Measurements from ENCODE around the gene FAM209B. TPM values are rescaled to one million over a fixed set of nuclear protein-coding genes. Genes with fewer than 3 reads are reported as not detected.
"Not testable (repeated sequence)": the region's sequence is repeated elsewhere in the genome, so short reads cannot be mapped to it uniquely, and the experiment has no call there.

Gene FAM209B
- total and polyA plus RNA-seq, 8 donors, result 0.75 to 0.78 TPM; not detected in 6

GRCh38 chr20:56518126-56518525 lies 14.9 kb upstream of the FAM209B start:
- Histone ChIP-seq H3K4me1 (peaks cover 0 to 20% (median 0%) of the 10 kb centered on the region in 4 donors), H3K27ac (no peak overlapping the region), H3K36me3 (peaks cover 48 to 86% (median 78%) of the 10 kb centered on the region in 4 donors), H3K27me3 (no peaks in the 10 kb centered on the region), H3K9me3 (peaks cover 14 to 31% (median 28%) of the 10 kb centered on the region in 4 donors), H3K4me3 (no peak overlapping the region)
- WGBS, 5 donors, result 87 to 99% (median 98%) methylated on average over 12 to 14 of the region's 14 CpGs
- DNase-seq, result no peak
- TF ChIP-seq POLR2AphosphoS5 (IDR thresholded peaks at IDR 0.05), result no peak
- intact Hi-C loops (cut with DNase I; ENCODE audit: low total_unique reads), result no loop called here

- H3K9me3 ChIP-seq, result peaks cover 14 to 31% (median 28%) of the 10 kb centered on the region in 4 donors
- intact Hi-C loops (cut with DNase I; ENCODE audit: low total_unique reads), result no loop called here
- H3K4me3 ChIP-seq, result no peak overlapping the region
- H3K4me1 ChIP-seq, result peaks cover 0 to 20% (median 0%) of the 10 kb centered on the region in 4 donors
- H3K27me3 ChIP-seq, result no peaks in the 10 kb centered on the region
- 93 to 97% (median 96%) methylated on average over 10 of the region's 10 CpGs for WGBS, 5 donors
- no peak for DNase-seq
- TF ChIP-seq POLR2A (IDR thresholded peaks at IDR 0.05), result no peak
- TF ChIP-seq EP300 (IDR thresholded peaks at IDR 0.05), result no peak
- no peak for TF ChIP-seq CTCF (IDR thresholded peaks at IDR 0.05)
- H3K36me3 ChIP-seq, result peaks cover 41 to 78% (median 71%) of the 10 kb centered on the region in 4 donors
- no peak overlapping the region for H3K27ac ChIP-seq
Measured at GRCh38 chr20:56518721-56519398, 14.2 kb upstream of the FAM209B start.

- Histone ChIP-seq H3K36me3 (peaks cover 40 to 72% (median 64%) of the 10 kb centered on the region in 4 donors), H3K9me3 (peaks cover 14 to 31% (median 28%) of the 10 kb centered on the region in 4 donors), H3K4me3 (no peak overlapping the region), H3K4me1 (peaks cover 0 to 20% (median 0%) of the 10 kb centered on the region in 4 donors), H3K27me3 (no peaks in the 10 kb centered on the region), H3K27ac (no peak overlapping the region)
- DNase-seq, result no peak
- TF ChIP-seq EP300 (IDR thresholded peaks at IDR 0.05) (no peak), CTCF (IDR thresholded peaks at IDR 0.05) (no peak), POLR2AphosphoS5 (IDR thresholded peaks at IDR 0.05) (no peak), POLR2A (IDR thresholded peaks at IDR 0.05) (no peak)
- WGBS, 5 donors, result 98 to 100% (median 99%) methylated on average over 10 of the region's 10 CpGs
- intact Hi-C loops (cut with DNase I; ENCODE audit: low total_unique reads), result no loop called here
Measured at GRCh38 chr20:56519551-56519950, 13.5 kb upstream of the FAM209B start.

DNA sequence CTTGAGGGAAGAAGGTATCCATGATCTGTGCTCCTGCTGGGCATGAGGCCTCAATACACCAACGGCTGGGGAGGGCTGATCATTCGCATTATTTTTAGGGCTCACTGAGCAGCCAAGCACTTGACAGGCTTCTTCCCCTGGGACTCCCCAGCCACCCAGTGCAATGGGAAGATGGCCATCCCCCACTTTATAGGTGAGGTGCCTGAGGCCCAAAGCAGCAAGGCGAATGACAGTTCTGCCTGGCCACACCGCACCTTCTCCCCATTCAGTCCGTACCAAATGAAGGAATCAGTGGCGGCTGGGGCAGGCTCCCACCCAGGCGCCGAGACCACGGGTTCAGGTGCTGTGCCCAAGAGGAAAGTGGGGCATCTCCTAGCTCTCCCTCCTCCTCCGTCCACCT lies 12.9 kb upstream of the FAM209B start:
- WGBS, 5 donors, result 98 to 100% (median 99%) methylated on average over 10 of the region's 10 CpGs
- intact Hi-C loops (cut with DNase I; ENCODE audit: low total_unique reads), result no loop called here
- H3K9me3 ChIP-seq, result peaks cover 14 to 31% (median 28%) of the 10 kb centered on the region in 4 donors

DNA sequence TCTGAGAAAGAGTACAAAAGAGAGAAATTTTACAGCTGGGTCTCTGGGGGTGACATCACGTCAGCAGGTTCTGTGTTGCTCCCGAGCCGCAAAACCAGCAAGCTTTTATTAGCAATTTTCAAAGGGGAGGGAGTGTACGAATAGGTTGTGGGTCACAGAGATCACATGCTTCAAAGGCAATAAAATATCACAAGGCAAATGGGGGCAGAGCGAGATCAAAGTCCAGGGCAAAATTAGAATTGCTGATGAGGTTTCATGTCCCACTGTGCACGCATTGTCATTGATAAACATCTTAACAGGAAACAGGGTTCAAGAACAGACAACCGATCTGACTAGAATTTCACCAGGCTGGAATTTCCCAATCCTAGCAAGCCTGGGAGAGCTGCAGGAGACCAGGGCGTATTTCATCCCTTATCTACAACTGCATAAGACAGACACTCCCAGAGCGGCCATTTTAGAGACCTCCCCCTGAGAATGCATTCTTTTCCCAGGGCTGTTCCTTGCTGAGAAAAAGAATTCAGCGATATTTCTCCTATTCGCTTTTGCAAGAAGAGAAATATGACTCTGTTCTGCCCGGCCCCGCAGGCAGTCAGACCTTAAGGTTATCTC lies 12.2 kb upstream of the FAM209B start:
- intact Hi-C loops (cut with DNase I; ENCODE audit: low total_unique reads), result not testable (repeated sequence)
- 94 to 98% (median 97%) methylated on average over 12 to 13 of the region's 13 CpGs for WGBS, 5 donors

More for the DNA sequence above, 12.9 kb upstream of the FAM209B start:
- Histone ChIP-seq H3K4me1 (peaks cover 0 to 19% (median 0%) of the 10 kb centered on the region in 4 donors), H3K27me3 (no peaks in the 10 kb centered on the region), H3K4me3 (no peak overlapping the region), H3K36me3 (peaks cover 40 to 66% (median 58%) of the 10 kb centered on the region in 4 donors), H3K27ac (no peak overlapping the region)
- TF ChIP-seq POLR2A (IDR thresholded peaks at IDR 0.05), result no peak
- no peak for TF ChIP-seq EP300 (IDR thresholded peaks at IDR 0.05)
- TF ChIP-seq CTCF (IDR thresholded peaks at IDR 0.05), result no peak
- no peak for TF ChIP-seq POLR2AphosphoS5 (IDR thresholded peaks at IDR 0.05)
- no peak for DNase-seq

More for the DNA sequence above, 12.2 kb upstream of the FAM209B start:
- DNase-seq, H3K27ac ChIP-seq, H3K27me3 ChIP-seq, H3K4me3 ChIP-seq: not testable (repeated sequence)
- H3K36me3 ChIP-seq, result peaks cover 40 to 59% (median 51%) of the 10 kb centered on the region in 4 donors
- H3K4me1 ChIP-seq, result peaks cover 0 to 12% (median 0%) of the 10 kb centered on the region in 4 donors
- peaks cover 14 to 31% (median 28%) of the 10 kb centered on the region in 4 donors for H3K9me3 ChIP-seq

Data from stomach (tissue), 9 donors.